Activated CD4-positive, alpha-beta T cell treated with anti-CD3 and anti-CD28 coated beads, Interleukin-2, Interleukin-6, amounts not matched to agents 100 ng/mL and 50 ng/mL, durations not matched to agents 16 hours and 8 hours (primary cell): ENCODE data around the gene SLC44A5.

Experiments used
- DNase-seq: peaks from one replicate; pipeline ENCODE4 v3.0.0-alpha.2; 2020

SLC44A5 gene

DNA sequence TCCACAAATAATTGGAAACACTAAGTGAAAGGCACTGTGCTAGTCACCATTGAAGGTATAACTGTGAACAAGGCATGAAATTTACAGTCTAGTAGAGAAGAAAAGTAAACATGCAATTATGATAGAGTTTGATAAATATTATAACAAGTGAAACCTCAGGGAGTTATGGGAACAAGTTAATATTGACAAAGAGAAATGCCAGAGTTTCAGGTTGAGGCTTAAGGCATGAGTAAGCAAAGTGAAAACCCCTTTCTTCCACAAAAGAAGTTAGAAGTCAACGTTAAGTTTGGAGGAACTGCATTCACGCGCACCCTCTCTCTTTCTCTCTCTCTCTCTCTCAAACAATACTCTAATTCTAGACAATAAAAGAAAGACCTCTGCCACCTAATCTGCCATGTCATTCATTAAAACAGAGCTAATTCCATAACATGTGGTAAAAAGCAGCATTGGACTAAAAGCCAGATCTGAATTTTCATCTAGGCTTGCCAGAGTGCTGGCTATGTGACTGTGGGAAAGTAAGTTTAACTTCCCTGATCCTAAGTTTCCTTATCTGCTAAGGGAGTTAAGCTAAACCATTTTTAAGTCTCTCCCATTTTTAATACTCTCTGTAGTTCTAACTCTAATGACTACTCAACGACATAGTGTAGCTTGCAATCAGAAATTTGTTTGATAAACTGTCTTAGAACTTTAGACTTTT is 22.0 kb downstream of the SLC44A5 start:
- no peak for DNase-seq

DNA sequence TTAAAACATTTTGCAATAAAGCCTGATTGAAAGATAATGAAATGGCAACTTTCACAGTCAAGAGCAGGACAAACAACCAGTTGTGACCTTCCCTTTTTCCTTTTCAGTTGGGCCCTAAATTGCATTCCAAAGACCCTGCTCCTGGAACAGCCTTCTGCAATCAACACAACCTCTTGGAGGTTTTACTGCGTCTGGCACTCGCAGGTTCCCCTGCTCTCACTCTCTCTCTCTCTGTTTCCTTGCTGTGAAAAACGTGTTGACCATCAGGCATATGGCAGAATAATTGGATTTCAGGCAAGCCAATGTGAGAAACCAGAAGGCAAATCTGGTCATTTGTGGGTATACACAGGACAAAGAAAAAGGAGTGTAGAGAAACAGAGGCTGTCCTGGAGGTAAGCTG is 23.2 kb downstream of the SLC44A5 start:
- no peak for DNase-seq

DNA sequence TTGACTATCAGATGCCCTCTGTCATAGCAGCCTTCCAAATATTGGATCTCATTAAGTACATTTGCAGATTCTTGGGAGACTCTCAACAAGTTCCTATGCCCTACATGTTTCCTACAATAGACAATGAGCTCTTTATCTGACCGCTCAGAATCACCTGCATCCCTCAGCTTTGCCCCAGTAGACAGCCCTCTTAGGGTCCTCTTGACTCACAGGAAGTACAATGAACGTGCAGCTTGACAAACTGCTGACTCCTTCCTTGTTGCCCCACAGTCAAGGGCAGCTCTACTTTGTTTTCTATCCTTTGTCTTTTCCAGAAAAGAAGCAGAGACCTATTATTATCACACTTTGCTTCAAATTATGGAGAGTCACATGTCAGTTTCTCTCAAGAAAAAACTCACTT is 27.6 kb downstream of the SLC44A5 start:
- DNase-seq = no peak

DNA sequence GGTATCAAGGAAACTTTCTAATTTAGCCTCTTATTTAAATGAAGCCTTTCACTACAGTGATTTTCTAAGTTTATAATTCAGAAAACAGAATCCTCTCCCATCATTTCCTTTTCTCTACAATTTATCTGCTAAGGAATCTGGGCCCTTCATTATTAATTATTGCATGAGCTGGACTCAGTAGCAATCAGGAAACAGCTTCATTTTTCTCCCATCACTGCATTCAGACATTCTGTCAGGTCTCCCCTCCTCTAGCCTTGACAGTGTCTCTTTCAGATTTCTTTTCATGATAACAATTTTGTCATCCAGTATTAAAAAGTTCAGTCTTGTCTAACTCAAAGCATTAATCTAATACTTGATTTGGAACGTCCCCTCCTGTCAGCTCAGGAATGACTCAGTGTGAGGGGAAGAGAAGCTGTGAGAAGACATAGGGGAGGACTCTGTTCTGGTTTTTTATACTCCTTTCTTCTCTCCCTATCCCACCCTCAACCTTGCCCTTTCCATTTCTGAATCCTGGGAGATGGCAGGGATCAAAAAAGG is 28.1 kb downstream of the SLC44A5 start:
- no peak for DNase-seq

DNA sequence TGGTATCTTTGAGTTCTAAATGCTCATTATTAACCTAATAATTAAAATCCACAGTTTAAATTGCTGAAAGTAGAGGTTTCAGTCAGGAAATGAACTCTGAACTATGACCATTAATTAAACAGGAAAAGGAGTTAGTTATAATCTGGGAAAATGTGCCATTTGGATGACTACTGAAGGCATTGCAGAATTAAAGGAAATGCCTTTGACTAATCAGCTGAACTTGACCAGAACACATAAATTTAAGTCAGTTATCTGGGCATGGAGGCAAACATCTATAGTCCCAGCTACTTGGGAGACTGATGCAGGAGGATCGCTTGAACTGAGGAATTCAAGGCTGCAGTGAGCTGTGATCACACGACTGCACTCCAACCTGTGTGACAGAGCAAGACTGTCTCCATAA is 31.9 kb downstream of the SLC44A5 start:
- DNase-seq = no peak

DNA sequence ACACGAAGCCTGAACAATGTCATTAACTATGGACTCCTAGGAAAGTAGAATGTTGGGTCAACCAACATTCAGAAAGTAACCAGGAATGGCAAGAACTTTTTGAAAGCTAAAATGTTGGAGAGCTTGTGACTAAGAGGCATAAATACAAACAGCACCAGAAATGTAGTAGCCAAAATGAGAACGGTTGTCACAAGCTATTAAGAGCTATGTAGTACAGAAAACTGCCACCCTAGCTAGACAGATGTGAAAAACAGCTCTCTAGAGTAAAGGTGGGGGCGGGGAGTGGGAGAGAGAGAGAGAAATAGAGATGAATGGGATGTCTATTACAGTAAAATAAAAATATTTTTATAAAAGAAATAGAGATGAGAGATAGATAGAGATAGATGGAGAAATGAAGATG is 35.1 kb downstream of the SLC44A5 start:
- no peak for DNase-seq

DNA sequence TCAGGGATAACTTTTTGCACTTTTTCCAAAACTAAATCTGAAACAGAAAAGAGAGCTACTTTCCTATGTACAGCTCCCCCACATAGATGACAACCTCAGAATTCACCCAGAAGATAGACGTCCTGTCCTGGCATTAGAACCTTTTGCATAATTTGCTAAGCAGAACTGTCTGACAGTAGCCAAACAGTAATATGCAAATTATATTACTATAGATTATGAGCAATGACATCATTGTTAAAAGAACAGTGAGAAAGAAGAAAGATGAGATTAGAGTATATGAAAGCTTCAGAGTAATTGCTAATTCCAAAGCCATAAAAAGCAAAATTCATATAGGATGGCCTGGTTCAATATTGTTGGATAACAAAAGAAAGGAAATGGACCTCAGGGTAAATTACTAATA is 43.7 kb downstream of the SLC44A5 start:
- no peak for DNase-seq

DNA sequence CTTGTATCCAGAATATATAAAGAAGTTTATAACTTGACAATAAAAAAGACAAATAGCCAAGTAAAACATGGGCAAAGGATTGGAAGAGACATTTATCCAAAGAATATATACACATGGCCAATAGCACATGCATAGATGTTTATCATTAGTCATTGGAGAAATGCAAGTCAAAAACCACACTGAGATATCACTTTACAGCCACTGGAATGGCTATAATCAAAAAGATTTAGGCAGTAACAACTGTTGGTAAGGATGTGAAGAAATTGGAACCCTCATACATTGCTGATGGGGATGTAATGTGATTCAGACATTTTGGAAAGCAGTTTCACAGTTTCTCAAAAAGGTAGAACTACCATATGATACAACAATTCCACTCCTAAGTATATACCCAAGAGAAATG is 51.1 kb downstream of the SLC44A5 start:
- no peak for DNase-seq

DNA sequence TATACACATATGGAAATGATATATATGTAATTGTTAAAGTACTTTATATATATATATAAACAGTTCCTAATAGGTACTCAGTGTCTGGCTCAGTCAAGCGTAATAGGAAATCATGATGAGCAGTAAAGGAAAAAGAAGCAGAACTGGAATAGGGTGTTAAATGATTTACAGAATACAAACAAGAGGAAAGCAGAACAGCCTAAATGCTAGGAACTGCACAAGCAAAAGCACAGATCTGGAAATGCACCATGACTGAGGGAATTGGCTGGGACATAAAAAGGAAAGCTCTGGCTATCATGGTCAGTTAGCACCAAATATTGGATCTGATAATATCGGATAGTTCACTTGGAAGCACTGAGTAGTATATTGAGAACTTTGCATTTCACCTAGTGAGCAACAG is 51.8 kb downstream of the SLC44A5 start:
- DNase-seq = no peak

DNA sequence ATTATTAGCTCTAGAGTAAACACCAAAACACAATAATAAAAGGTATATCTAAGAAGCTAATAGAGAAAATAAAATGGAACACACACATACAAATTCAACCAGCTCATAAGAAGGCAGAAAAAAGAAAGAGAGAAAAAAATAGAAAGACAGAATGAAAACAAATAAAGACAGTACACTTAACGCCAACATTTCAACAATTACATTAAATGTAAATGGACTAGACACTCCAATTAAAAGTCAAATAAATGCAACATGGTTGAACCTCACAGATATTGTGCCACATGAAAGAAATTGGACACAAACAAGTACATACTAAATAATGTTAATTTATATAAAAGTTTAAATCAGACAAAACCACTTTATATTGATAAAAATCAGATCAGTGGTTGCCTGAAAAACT is 56.0 kb downstream of the SLC44A5 start:
- DNase-seq = no peak

DNA sequence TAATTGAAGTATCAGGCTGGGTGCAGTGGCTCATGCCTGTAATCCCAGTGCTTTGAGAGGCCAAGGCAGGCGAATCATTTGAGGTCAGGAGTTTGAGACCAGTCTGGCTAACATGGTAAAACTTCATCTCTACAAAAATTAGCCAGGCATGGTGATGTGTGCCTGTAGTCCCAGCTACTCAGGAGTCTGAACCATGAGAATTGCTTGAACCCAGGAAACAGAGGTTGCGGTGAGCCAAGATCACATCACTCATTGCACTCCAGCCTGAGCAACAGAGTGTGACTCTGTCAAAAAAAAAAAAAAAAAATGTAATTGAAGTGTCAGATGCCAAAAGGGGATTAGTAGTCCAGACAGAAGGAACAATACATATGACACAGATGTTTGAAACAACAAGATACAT is 56.7 kb downstream of the SLC44A5 start:
- DNase-seq = no peak

DNA sequence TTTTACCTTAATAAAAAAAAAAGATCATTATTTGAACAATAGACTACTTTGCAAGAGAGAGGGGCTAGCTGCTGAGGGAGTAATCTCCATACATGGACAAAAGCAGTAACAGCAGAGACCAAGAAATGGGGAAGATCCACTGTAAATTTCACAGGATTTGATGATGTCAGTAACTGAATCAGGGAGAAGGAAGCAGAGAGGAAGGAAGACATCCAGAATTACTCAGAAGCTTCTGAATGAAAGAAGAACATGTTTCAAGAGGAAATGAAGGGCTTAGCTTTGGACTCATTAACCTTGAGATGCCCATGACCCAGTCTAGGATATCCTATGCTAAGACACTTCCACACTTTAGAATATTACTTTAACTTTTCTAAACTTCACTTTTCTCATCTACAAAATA is 60.4 kb downstream of the SLC44A5 start:
- DNase-seq = no peak

DNA sequence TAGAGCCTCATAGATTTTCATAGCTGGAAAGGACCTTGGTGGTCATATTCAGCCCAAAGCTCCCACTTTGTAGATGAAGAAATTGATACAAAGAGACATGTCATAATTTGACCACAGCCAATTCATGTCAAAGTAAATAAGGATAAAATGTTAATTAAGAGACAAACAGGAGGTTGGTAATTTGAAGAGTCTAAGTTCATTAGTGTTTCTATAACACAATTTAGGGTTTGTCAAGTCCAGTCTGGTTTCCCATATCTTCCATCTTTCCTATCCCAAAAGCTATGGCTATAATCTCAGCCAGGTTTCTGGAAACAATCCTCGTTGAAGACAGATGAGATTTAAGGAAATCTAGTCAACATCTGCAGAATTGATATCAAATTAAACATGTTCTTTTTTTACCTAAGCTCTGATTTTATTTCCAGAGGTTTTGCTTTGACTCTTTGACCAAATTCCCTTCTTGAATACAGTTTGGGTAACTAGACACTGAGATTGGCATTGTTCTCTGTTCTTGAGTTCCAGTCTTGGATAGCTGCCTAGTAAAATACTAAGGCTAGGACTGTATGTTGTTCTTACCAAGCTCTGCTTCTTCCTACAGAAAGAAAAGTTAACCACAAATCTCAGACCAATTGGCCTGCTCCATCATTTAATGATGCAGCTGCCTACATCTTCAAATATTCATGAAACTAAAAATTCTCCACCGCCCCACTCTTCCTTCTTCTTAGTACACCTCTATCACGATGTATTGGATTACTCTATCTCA is 62.0 kb downstream of the SLC44A5 start:
- no peak for DNase-seq

DNA sequence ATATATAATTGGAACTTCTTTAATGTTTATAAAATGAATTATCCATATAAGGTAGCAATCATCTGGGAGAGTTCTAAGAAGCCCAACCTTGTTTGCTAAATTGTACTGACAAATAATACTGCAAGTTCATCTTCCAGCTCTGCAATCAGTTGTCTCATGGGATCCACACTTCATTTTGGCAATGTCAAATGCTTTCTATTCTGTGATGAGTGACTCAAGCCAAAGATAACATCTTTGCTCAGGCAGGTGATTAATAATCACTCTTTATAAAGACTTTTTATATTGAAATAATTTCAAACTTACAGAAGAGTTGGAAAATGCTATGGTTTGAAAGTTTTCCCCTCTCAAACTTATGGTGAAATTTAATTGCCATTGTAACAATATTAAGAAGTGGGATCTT is 67.2 kb downstream of the SLC44A5 start:
- no peak for DNase-seq

DNA sequence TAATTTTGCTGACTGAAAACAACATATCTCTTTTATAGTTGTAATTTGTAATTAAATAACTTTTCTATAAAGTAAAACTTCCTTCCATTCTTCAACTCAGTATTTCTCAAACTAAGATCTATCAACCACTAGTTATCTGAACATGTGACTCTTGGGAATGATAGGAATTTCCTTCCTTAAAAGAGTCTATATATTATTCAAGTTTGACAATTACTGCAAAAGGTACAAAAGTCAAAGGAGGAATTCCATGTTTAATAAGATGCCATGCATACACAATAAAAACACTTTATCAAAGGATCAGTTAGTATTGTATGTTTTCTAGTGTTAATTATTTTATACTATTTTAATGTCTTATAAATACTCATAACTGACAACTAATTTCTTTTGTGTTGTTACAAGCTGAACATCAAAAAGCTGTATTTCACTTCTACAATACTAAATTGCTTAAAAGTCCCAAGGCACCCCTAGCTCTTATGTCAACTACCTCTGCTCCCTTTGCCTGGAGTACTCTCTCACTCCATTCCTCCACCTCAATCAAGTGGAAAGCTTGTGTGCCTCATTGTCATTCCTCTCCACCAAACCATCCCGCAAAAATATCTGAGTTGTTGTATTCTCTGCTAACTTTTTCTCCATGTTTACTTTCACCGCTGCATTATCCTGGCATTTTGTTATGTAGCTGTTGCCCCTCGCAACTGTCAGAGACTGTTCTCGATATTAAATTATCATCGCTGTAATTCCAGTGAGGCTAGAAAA is 67.9 kb downstream of the SLC44A5 start:
- DNase-seq = no peak

DNA sequence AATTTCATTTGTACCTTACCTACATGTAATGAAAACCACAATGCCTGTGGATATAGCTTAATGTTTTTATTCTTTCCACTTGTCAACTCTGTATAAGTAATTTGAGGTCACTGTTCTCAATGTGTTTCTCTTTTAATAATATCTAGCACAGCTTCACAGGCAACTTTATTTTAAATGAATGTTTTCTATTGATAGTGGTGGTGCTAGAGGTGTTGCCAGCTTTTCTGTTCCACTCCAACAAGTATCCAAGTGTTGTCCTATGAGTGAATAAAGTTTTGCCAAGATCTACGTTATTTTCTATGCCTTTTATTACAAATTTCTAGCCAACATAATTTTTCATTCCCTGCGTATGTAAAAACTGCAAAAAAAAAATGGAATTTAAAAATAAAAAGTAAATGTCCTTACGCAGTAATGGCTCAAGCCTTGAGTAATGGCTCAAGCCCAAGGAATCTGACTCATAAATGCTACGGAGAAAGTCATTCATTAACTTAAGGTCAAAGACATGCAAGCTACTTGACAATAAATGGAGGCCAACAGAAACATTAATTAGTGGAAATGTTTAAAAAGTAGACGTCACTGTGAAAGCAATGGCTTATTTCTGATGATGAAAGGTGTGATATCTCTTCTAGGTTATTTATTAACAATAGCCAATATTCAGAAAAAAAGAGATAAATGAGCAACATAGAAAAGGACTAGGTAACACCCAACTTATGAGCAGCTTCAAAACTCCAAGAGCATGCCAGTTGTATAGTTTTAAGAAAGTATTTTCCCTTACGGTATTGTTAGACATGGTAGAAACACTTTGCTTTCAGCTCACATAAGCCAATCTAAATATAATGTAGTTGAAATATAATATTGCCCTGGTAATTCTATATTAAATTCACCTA is 71.4 kb downstream of the SLC44A5 start:
- no peak for DNase-seq

DNA sequence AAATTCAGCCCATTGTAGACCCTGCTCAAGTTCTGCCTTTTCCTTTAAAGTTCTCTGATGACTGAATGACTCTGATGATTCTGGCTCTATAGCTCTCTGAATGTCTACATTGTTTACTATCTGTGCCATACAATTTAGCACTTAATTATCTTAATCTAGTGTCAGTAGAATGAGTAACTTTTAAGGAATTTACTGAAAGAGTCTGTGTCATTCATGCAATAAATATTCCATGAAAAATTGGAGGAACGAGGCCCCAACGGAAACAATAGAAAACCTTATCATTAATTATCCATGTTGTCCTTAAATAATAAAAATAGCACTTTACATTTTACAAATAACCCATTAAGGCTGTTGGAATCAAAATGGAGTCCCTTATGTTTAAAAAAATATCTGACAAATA is 77.8 kb downstream of the SLC44A5 start:
- no peak for DNase-seq

DNA sequence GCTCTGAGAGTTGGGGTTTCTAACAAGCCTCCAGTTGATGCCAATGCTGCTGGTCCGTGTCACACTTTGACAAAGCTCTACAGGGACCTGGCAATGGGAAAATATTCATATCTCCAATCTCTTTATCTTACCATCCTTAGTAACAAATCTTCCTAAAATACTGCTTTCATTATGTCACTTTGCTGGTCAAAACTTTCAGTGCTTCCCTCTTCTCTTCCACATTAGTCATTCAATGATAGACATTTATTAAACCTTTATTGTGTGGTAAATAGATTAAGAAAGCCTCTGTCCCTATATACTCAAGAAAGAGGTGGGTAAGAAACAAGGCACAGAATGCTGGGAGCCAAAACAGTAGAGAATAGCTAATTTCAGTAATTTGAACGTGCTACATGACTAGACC is 79.3 kb downstream of the SLC44A5 start:
- no peak for DNase-seq

DNA sequence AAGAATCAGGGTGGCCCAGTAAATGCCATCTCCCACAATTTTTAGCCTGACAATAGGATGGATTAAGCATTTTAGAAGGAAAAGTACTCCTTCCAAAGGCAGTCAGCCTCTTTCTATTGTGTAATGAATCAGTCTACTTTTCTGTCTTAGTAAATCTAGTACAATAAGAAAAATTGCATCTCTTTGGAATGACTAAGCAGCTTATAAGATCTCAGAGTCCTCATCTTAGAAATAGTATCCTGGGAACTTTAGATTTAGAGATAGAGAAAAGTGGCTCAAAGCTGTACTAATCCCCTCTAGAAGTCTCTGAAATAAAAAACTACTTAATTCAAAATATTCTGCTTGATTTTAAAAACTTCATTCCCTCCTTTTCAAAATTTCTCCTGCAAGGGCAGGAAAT is 81.4 kb downstream of the SLC44A5 start:
- DNase-seq = no peak

DNA sequence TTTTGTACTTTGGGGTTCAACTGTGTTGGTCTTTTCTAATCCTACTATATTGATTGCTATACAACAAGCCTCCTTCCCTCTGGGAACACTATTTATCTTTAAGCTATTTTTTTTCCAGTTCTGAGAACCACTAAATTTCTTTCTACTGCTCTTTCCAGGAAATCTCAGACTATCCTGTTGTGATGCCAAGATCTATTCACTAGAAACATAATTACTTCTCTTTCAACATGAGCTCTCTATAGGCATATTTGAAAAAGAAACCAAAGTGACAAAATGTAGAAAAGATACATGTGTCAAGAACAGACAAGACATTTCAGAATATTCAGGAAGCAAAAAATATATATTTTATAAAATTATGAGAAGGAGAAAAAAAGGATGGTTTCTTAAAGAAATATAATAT is 82.9 kb downstream of the SLC44A5 start:
- DNase-seq = no peak

DNA sequence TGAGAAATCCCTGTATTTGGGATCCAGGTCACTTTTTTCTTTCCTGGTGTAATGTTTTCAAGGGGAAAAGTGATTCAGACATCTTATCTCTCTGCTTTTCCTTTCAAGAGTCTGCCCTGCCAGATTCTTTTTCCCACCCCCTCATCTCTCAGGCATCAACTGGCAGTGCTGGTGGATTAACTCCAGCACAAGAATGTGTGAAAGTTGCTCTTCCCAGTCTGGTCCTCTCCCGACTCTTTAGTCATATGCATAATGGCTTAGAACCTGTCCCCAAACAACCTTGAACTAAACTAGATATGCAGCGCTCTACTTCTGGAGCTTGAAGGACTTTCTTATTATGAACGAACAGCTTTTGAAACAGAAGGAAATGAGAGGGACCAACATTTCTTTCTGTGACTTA is 88.5 kb downstream of the SLC44A5 start:
- no peak for DNase-seq

DNA sequence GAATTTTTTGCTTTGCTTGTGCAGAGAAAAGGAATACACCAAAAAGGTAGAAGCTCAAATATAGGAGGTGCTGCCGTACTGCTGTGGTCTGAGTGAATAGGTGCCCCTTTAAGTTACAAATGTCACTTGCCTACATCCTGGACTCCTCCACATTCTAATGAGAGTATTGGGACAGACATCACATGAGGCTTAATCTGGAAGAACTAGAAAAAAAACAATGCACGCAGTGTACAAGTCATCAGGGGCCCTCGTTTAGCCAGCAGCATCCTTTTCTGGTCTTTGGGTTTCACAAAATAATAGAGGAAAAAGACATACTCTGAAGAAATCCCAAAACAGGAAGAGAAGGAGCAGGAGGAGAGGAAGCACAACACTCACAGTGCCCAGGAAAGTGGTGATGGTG is 89.3 kb downstream of the SLC44A5 start:
- no peak for DNase-seq
